Trophoblast cell (in vitro differentiated cells and primary cell): ENCODE measurements around the gene LOX.
A peak's percentile ranks its signal among the peaks of the same experiment; 100 is the strongest.

Source experiments
- DNase-seq, 2 donors: peaks; one replicate each; pipeline ENCODE4 v3.0.0-alpha.2; 2016
- H2AFZ ChIP-seq: 2 replicates; pipeline ENCODE4 v1.6.1; 2013; ENCODE audit warnings: low read length, moderate library complexity, mild to moderate bottlenecking; ENCODE audit not compliant: insufficient read depth, poor library complexity
- H2AK5ac ChIP-seq: 2 replicates; pipeline ENCODE4 v1.6.1; 2013; ENCODE audit warnings: mild to moderate bottlenecking, low read length
- H2BK120ac ChIP-seq: 2 replicates; pipeline ENCODE4 v1.6.1; 2013; ENCODE audit warnings: low read length, mild to moderate bottlenecking, moderate library complexity; ENCODE audit not compliant: insufficient read depth, poor library complexity
- H2BK12ac ChIP-seq: 2 replicates; pipeline ENCODE4 v1.6.1; 2013; ENCODE audit warnings: mild to moderate bottlenecking, low read length, moderate library complexity
- H2BK5ac ChIP-seq: 2 replicates; pipeline ENCODE4 v1.6.1; 2013; ENCODE audit warnings: low read length, low read depth, moderate library complexity, mild to moderate bottlenecking; ENCODE audit not compliant: poor library complexity
- H3K14ac ChIP-seq: 2 replicates; pipeline ENCODE4 v1.6.1; 2013; ENCODE audit warnings: mild to moderate bottlenecking, low read length
- H3K18ac ChIP-seq: 2 replicates; pipeline ENCODE4 v1.6.1; 2013; ENCODE audit warnings: mild to moderate bottlenecking, low read length
- H3K23ac ChIP-seq: 2 replicates; pipeline ENCODE4 v1.6.1; 2013; ENCODE audit warnings: low read length
- H3K27ac ChIP-seq: 2 replicates; pipeline ENCODE4 v1.5.1; 2013; ENCODE audit warnings: low read depth, mild to moderate bottlenecking, inconsistent platforms, low read length, moderate library complexity
- H3K27me3 ChIP-seq: 2 replicates; pipeline ENCODE4 v1.6.1; 2013; ENCODE audit warnings: inconsistent platforms, mild to moderate bottlenecking, low read length, moderate library complexity; ENCODE audit not compliant: insufficient read depth
- H3K36me3 ChIP-seq, 2 experiments: 1 replicate in 1 of 2; 2 replicates in 1 of 2; pipeline ENCODE4 v1.6.1; 2013; ENCODE audit warnings: low read length in 2 of 2, mild to moderate bottlenecking in 2 of 2, moderate library complexity in 1 of 2; ENCODE audit not compliant: insufficient read depth in 2 of 2, control insufficient read depth in 1 of 2
- H3K4ac ChIP-seq: 2 replicates; pipeline ENCODE4 v1.6.1; 2013; ENCODE audit warnings: low read depth, mild to moderate bottlenecking, low read length, moderate library complexity
- H3K4me1 ChIP-seq, 2 experiments: 1 replicate in 1 of 2; 2 replicates in 1 of 2; pipeline ENCODE4 v1.6.1; 2013; ENCODE audit warnings: low read length in 2 of 2, mild to moderate bottlenecking in 2 of 2, moderate library complexity in 1 of 2; ENCODE audit not compliant: insufficient read depth in 2 of 2, control insufficient read depth in 1 of 2
- H3K4me2 ChIP-seq: 2 replicates; pipeline ENCODE4 v1.6.1; 2013; ENCODE audit warnings: inconsistent platforms, mild to moderate bottlenecking, low read length, moderate library complexity
- H3K4me3 ChIP-seq: 2 replicates; pipeline ENCODE4 v1.5.1; 2013; ENCODE audit warnings: mild to moderate bottlenecking, low read depth, low read length, inconsistent platforms
- H3K79me1 ChIP-seq: one replicate; pipeline ENCODE4 v1.6.1; 2013; ENCODE audit warnings: low read length
- H3K79me2 ChIP-seq: 2 replicates; pipeline ENCODE4 v1.6.1; 2013; ENCODE audit warnings: low read length, mild to moderate bottlenecking; ENCODE audit not compliant: control insufficient read depth, insufficient read depth, poor library complexity
- H3K9ac ChIP-seq: 2 replicates; pipeline ENCODE4 v1.6.1; 2013; ENCODE audit warnings: mild to moderate bottlenecking, low read length
- H3K9me3 ChIP-seq: 2 replicates; pipeline ENCODE4 v1.6.1; 2013; ENCODE audit warnings: low read depth, mild to moderate bottlenecking, control low read depth, inconsistent platforms, low read length; ENCODE audit not compliant: insufficient read depth
- H4K12ac ChIP-seq: 2 replicates; pipeline ENCODE4 v1.6.1; 2013; ENCODE audit warnings: low read depth, mild to moderate bottlenecking, low read length, moderate library complexity
- H4K8ac ChIP-seq: 2 replicates; pipeline ENCODE4 v1.6.1; 2013; ENCODE audit warnings: low read depth, mild to moderate bottlenecking, low read length, moderate library complexity
- H4K91ac ChIP-seq: one replicate; pipeline ENCODE4 v1.6.1; 2013; ENCODE audit warnings: low read depth, mild to moderate bottlenecking, low read length, moderate library complexity
- WGBS: extraction: QIAGEN DNeasy Blood & Tissue Kit; methylation state at CpG from one replicate; pipeline ENCODE4 v1.1.7; 2013; ENCODE audit warnings: missing lambda C conversion rate; ENCODE audit not compliant: insufficient read length, insufficient coverage; ENCODE audit errors: extremely low coverage; 5-methylcytosine and 5-hydroxymethylcytosine counted together

LOX gene

DNA sequence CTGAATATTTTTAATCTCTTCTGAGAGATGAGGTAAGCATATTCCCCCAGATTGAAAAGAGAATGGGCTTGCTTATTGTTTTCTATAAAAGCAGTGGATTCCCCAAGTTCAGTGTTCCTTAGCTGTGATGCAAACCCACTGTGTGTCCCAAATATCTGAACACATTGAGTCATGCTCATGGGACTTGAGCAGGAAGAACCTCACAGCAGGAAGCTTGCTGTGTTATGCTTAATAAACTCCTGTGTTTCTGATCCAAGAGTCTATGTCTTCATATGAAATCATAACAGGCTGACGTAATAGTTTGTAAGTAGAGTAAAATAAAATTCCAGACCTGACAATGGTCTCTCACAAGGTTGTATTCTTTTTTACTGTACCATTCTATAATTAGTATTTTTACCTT lies 24.8 kb upstream of the LOX start:
- Histone ChIP-seq H2BK5ac (no peak overlapping the region), H3K27ac (no peak overlapping the region), H3K18ac (no peak overlapping the region), H2AFZ (no peak overlapping the region), H3K4me1 (peaks cover 4 to 5% of the 10 kb centered on the region in 2 experiments), H2BK12ac (no peak overlapping the region), H2BK120ac (no peak overlapping the region), H3K9me3 (no peaks in the 10 kb centered on the region), H3K79me2 (no peaks in the 10 kb centered on the region), H4K12ac (no peak overlapping the region), H3K9ac (no peak overlapping the region), H3K14ac (no peak overlapping the region), H3K23ac (no peak overlapping the region), H3K27me3 (no peaks in the 10 kb centered on the region), H3K4ac (no peak overlapping the region), H4K91ac (no peak overlapping the region), H3K79me1 (no peaks in the 10 kb centered on the region), H3K4me3 (no peak overlapping the region), H2AK5ac (no peak overlapping the region), H3K4me2 (no peak overlapping the region), H3K36me3 (no peaks in the 10 kb centered on the region), H4K8ac (no peak overlapping the region)
- no peak for DNase-seq
- WGBS = no CpG with 5 or more reads among the region's 1 CpG

DNA sequence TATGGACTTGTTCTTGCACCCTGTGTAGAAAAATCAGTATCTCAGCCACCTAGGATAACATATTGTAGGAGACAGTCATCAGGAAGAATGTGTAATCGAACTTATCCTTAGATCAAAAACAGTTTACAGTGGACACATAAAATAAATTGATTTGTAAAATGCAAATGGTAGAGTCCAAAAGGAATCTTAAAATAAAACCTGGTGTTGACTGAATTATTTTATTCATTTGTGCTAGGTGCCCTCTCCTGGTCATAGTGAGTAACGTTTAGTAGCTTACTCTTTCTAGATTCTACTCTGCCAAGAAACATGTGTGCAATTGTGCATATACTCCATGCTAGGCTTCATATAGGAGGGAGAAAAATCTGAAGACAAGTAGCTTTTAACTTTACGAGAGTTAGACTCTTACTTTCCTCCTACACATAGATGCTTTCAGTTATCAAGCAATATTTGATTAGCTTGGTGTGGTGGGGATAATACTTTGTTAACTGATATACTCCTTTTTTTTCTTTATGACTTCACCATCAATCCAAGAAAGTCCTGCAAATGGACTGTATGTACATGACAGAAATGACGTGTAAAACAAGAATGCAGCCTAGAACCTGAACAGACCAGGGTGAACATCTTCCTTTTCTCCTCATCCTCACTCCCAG lies 23.7 kb upstream of the LOX start:
- no peak overlapping the region for H2AFZ ChIP-seq
- no peak overlapping the region for H2AK5ac ChIP-seq
- no peak overlapping the region for H3K18ac ChIP-seq
- no peaks in the 10 kb centered on the region for H3K79me1 ChIP-seq
- H3K4me3 ChIP-seq = no peak overlapping the region
- no peak overlapping the region for H3K4me2 ChIP-seq
- no peak overlapping the region for H4K8ac ChIP-seq
- peak in 1 of 2 donors; percentile 56 for DNase-seq
- no peaks in the 10 kb centered on the region for H3K27me3 ChIP-seq
- H4K91ac ChIP-seq = no peak overlapping the region
- no peak overlapping the region for H2BK120ac ChIP-seq
- H2BK5ac ChIP-seq = no peak overlapping the region
- no peak overlapping the region for H2BK12ac ChIP-seq
- no peak overlapping the region for H3K23ac ChIP-seq
- no peak overlapping the region for H3K9ac ChIP-seq
- H3K14ac ChIP-seq = no peak overlapping the region
- no peak overlapping the region for H4K12ac ChIP-seq
- WGBS = no CpG with 5 or more reads among the region's 4 CpGs
- H3K4me1 ChIP-seq = peaks cover 4 to 5% of the 10 kb centered on the region in 2 experiments
- H3K79me2 ChIP-seq = no peaks in the 10 kb centered on the region
- no peak overlapping the region for H3K27ac ChIP-seq
- H3K4ac ChIP-seq = no peak overlapping the region
- no peaks in the 10 kb centered on the region for H3K36me3 ChIP-seq
- H3K9me3 ChIP-seq = no peaks in the 10 kb centered on the region

DNA sequence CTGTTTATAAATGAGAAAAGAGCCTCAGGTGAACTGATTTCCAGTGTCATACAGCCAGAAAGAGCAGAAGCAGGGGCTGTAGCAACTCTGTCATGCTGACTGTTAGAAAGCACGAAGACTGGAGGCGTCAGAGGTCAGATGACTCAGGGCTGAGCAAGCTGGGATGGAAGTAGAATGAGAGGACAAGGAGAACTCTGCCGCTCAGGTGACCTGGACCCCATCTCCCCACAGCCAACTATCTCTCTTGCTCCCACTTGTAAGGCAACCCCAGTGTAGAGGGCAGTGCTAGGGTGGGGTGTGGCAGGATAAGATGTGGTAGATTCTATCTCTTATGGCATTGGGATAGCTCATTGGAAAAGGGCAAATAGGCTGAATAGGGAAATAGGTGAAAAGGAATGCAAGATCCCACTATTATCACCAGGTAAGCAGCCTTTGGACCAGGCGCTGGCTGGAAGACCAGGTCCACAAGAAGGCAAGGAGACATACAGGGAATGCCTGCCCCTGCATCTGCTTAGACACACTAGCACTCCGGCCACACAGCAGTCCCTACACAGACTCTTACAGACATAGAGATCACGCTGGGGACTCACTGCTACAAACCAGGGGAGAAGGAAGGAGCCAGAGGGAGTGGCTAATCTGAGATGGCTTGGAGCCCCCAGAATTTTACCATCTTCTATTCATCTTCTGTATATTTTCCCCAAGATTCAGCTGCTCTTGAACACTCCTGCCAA lies 21.2 kb upstream of the LOX start:
- H3K79me1 ChIP-seq = no peaks in the 10 kb centered on the region
- no peak overlapping the region for H3K18ac ChIP-seq
- no peak overlapping the region for H2AFZ ChIP-seq
- H3K4me2 ChIP-seq = no peak overlapping the region
- no peak overlapping the region for H3K14ac ChIP-seq
- no peaks in the 10 kb centered on the region for H3K27me3 ChIP-seq
- H3K23ac ChIP-seq = no peak overlapping the region
- H2BK5ac ChIP-seq = no peak overlapping the region
- no peak overlapping the region for H4K8ac ChIP-seq
- H4K12ac ChIP-seq = no peak overlapping the region
- no peak overlapping the region for H3K4ac ChIP-seq
- peaks cover 4 to 5% of the 10 kb centered on the region in 2 experiments for H3K4me1 ChIP-seq
- H3K27ac ChIP-seq = no peak overlapping the region
- no peak overlapping the region for H4K91ac ChIP-seq
- H3K36me3 ChIP-seq = no peaks in the 10 kb centered on the region
- no peaks in the 10 kb centered on the region for H3K9me3 ChIP-seq
- H2BK120ac ChIP-seq = no peak overlapping the region
- no peak overlapping the region for H3K4me3 ChIP-seq
- no peaks in the 10 kb centered on the region for H3K79me2 ChIP-seq
- no peak overlapping the region for H3K9ac ChIP-seq
- peak in 1 of 2 donors; percentile 19 for DNase-seq
- H2BK12ac ChIP-seq = no peak overlapping the region
- no peak overlapping the region for H2AK5ac ChIP-seq
- WGBS = no CpG with 5 or more reads among the region's 6 CpGs

DNA sequence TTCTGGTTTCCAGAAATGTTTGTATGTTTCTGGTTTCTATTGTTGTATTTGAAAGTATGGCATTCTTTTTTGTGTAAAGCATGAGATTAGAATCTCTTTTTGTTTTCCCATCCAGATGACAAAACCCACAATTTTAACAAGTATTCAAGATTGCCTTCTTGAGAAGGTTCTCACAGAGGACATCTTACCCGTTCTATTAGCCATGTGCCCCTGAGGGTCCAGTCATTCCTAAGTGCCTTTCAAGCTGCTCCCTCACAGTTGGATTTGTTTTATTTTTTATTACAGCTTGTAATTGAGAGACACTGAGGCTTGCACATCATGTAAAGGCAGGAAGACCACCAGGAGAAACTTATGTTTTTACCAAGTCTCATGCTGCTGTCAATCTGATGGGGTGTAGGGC lies 19.3 kb upstream of the LOX start:
- no peak overlapping the region for H2AK5ac ChIP-seq
- H3K9me3 ChIP-seq = no peaks in the 10 kb centered on the region
- no peak overlapping the region for H3K4me3 ChIP-seq
- no peak overlapping the region for H3K18ac ChIP-seq
- no peaks in the 10 kb centered on the region for H3K79me1 ChIP-seq
- H2BK5ac ChIP-seq = no peak overlapping the region
- H2AFZ ChIP-seq = no peak overlapping the region
- H4K12ac ChIP-seq = no peak overlapping the region
- no peaks in the 10 kb centered on the region for H3K79me2 ChIP-seq
- no peak overlapping the region for H3K27ac ChIP-seq
- no peaks in the 10 kb centered on the region for H3K36me3 ChIP-seq
- no peak overlapping the region for H3K23ac ChIP-seq
- peaks cover 4 to 5% of the 10 kb centered on the region in 2 experiments for H3K4me1 ChIP-seq
- H2BK12ac ChIP-seq = no peak overlapping the region
- no peak overlapping the region for H3K9ac ChIP-seq
- no peak for DNase-seq
- no peak overlapping the region for H3K14ac ChIP-seq
- H4K8ac ChIP-seq = no peak overlapping the region
- no peak overlapping the region for H3K4me2 ChIP-seq
- no peak overlapping the region for H2BK120ac ChIP-seq
- no CpG with 5 or more reads among the region's 1 CpG for WGBS
- H3K27me3 ChIP-seq = no peaks in the 10 kb centered on the region
- no peak overlapping the region for H4K91ac ChIP-seq
- no peak overlapping the region for H3K4ac ChIP-seq
